ENCODE measurements around the gene ENTPD8. TPM values are rescaled to one million over a fixed set of nuclear protein-coding genes. Genes with fewer than 3 reads are reported as not detected.

The ENTPD8 gene
- total RNA-seq, 1 experiment from 2014 or later, result 5.4 TPM

- H2AFZ ChIP-seq, result no peak overlapping the region
- H3K9me3 ChIP-seq (ENCODE audit: insufficient read depth, low read depth), result no peaks in the 10 kb centered on the region
- ChIA-PET CTCF (no interaction called here), POLR2A (ENCODE audit: unreplicated experiment) (no interaction called here)
- TF ChIP-seq EZH2 (IDR thresholded peaks at IDR 0.05; ENCODE audit: low read depth) (no peak), CTCF (conservative IDR thresholded peaks at IDR 0.05) (no peak)
- peaks cover 9% of the 10 kb centered on the region for H3K4me1 ChIP-seq (replicated peaks; ENCODE audit: insufficient read depth)
- peak in 1 of 2 experiments; percentile 71 for DNase-seq
- H3K4me3 ChIP-seq, result no peak overlapping the region
- no peaks in the 10 kb centered on the region for H3K36me3 ChIP-seq (ENCODE audit: low read depth)
- H3F3A ChIP-seq (ENCODE audit: insufficient read depth, low read depth), result peaks cover 4% of the 10 kb centered on the region; the same call in 1 of the 2 replicates
- H3K27ac ChIP-seq, result no peak overlapping the region
- H3K4me2 ChIP-seq, result no peak overlapping the region
- intact Hi-C loops (cut with micrococcal nuclease; ENCODE audit: unreplicated experiment), result no loop called here
- no peaks in the 10 kb centered on the region for H3K27me3 ChIP-seq (ENCODE audit: insufficient read depth, low read depth)
- no peaks in the 10 kb centered on the region for H4K20me1 ChIP-seq (ENCODE audit: insufficient read depth)
- H3K79me2 ChIP-seq (ENCODE audit: low read depth), result no peaks in the 10 kb centered on the region
- BruUV-seq (replicated peaks), result no TSS peak
- no peaks in the 10 kb centered on the region for H3K9me2 ChIP-seq (ENCODE audit: insufficient read depth)
Measured at GRCh38 chr9:137396227-137396626, 44.9 kb downstream of the ENTPD8 start.

GRCh38 chr9:137395666-137396010 is 45.5 kb downstream of the ENTPD8 start:
- Histone ChIP-seq H3K4me2 (no peak overlapping the region), H3K9me2 (ENCODE audit: insufficient read depth) (no peaks in the 10 kb centered on the region), H3K27ac (no peak overlapping the region), H3F3A (ENCODE audit: insufficient read depth, low read depth) (peaks cover 5% of the 10 kb centered on the region; the same call in 1 of the 2 replicates), H3K36me3 (ENCODE audit: low read depth) (no peaks in the 10 kb centered on the region), H3K79me2 (ENCODE audit: low read depth) (no peaks in the 10 kb centered on the region), H2AFZ (no peak overlapping the region), H3K27me3 (ENCODE audit: insufficient read depth, low read depth) (no peaks in the 10 kb centered on the region), H3K4me1 (replicated peaks; ENCODE audit: insufficient read depth) (peaks cover 9% of the 10 kb centered on the region), H3K4me3 (no peak overlapping the region), H3K9me3 (ENCODE audit: insufficient read depth, low read depth) (no peaks in the 10 kb centered on the region), H4K20me1 (ENCODE audit: insufficient read depth) (no peaks in the 10 kb centered on the region)
- no peak for DNase-seq
- POLR2A ChIA-PET (ENCODE audit: unreplicated experiment), result no interaction called here
- TF ChIP-seq CTCF (conservative IDR thresholded peaks at IDR 0.05) (no peak), EZH2 (IDR thresholded peaks at IDR 0.05; ENCODE audit: low read depth) (no peak)
- CTCF ChIA-PET, result no interaction called here
- intact Hi-C loops (cut with micrococcal nuclease; ENCODE audit: unreplicated experiment), result no loop called here
- BruUV-seq (replicated peaks), result no TSS peak

GRCh38 chr9:137394866-137395665 is 46.1 kb downstream of the ENTPD8 start:
- Histone ChIP-seq H3F3A (ENCODE audit: insufficient read depth, low read depth) (peaks cover 7% of the 10 kb centered on the region; the same call in 1 of the 2 replicates), H3K9me2 (ENCODE audit: insufficient read depth) (no peaks in the 10 kb centered on the region), H4K20me1 (ENCODE audit: insufficient read depth) (no peaks in the 10 kb centered on the region), H3K9me3 (ENCODE audit: insufficient read depth, low read depth) (no peaks in the 10 kb centered on the region), H3K27ac (no peak overlapping the region), H2AFZ (no peak overlapping the region), H3K4me2 (no peak overlapping the region), H3K79me2 (ENCODE audit: low read depth) (no peaks in the 10 kb centered on the region), H3K4me3 (no peak overlapping the region), H3K36me3 (ENCODE audit: low read depth) (no peaks in the 10 kb centered on the region), H3K27me3 (ENCODE audit: insufficient read depth, low read depth) (no peaks in the 10 kb centered on the region), H3K4me1 (replicated peaks; ENCODE audit: insufficient read depth) (peaks cover 9% of the 10 kb centered on the region)
- no TSS peak for BruUV-seq (replicated peaks)
- ChIA-PET CTCF (no interaction called here), POLR2A (ENCODE audit: unreplicated experiment) (no interaction called here)
- intact Hi-C loops (cut with micrococcal nuclease; ENCODE audit: unreplicated experiment), result no loop called here
- DNase-seq, result no peak
- TF ChIP-seq CTCF (conservative IDR thresholded peaks at IDR 0.05) (no peak), EZH2 (IDR thresholded peaks at IDR 0.05; ENCODE audit: low read depth) (no peak)

Data from PC-9 (cell line).